ENCODE measurements around the gene PFDN6. TPM values are rescaled to one million over a fixed set of nuclear protein-coding genes. Genes with fewer than 3 reads are reported as not detected.

Gene PFDN6
- total and polyA plus RNA-seq, 10 of the 15 experiments (the other 5 are each of a cell fraction or from before 2014, with no cell fraction given), result 3.1 to 168 (median 82.6) TPM

DNA sequence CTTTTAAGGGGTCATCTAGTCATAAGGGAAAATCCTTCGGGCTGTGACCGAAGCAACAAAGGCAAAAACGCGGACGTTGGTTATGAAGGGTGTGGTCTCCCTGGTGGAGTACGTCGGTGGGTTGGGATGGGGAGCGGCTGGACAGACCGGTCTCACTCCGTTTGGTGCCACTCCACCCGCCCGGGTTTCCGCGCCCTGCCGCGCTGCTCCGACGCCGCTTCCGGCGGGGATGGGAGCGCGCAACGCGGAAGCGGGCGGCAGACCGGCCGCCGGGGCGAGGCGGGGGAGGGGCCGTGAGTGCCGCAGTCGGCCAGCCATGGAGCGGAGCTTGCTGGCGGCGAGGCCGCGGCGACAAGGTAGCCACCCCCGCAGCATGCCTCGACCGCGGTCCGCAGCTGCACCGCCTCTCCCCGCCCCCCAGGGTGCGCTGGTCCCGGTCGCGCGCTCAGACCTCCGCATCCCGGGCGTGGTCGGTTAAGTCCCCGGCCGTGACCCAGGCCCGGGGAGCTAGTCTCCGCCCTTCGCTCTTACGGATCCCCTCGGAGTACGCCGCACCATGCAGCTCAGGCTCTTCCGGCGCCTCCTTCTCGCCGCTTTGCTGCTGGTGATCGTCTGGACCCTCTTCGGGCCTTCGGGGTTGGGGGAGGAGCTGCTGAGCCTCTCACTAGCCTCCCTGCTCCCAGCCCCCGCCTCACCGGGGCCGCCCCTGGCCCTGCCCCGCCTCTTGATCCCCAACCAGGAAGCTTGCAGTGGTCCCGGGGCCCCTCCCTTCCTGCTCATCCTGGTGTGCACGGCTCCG, 12.3 kb upstream of the PFDN6 start, which contains the start of gene B3GALT4 (continued):
- TF ChIP-seq YBX1 (IDR thresholded peaks at IDR 0.05) (no peak), TCF12 (IDR thresholded peaks at IDR 0.05; ENCODE audit: low read depth, low read length) (peak; percentile 49; the same call in 1 of the 2 replicates), ESRRA (IDR thresholded peaks at IDR 0.05; ENCODE audit: low read length) (0 out of 2 replicates have a peak, but pooled peaks have one; percentile 26), JUND (IDR thresholded peaks at IDR 0.05; ENCODE audit: low read depth, low read length) (0 out of 2 replicates have a peak, but pooled peaks have one; percentile 21), ZBTB4 (CRISPR knock-in tag; IDR thresholded peaks at IDR 0.05) (peak; percentile 73), BCL3 (IDR thresholded peaks at IDR 0.05; ENCODE audit: borderline replicate concordance, insufficient read depth, low read depth, low read length, poor library complexity, severe bottlenecking) (peak; percentile 98), WRNIP1 (IDR thresholded peaks at IDR 0.05; ENCODE audit: borderline replicate concordance, low read depth, low read length) (no peak), SP1 (IDR thresholded peaks at IDR 0.05; ENCODE audit: low read depth, low read length) (peak; percentile 20), HDGF (IDR thresholded peaks at IDR 0.05) (peak; percentile 51), EED (IDR thresholded peaks at IDR 0.05; ENCODE audit: low read depth) (0 out of 2 replicates have a peak, but pooled peaks have one; percentile 8), TAF1 (IDR thresholded peaks at IDR 0.05; ENCODE audit: borderline replicate concordance, low read depth, low read length) (peak; percentile 70; the same call in 1 of the 2 replicates), RBBP5 (conservative IDR thresholded peaks at IDR 0.05) (no peak), TCF7 (IDR thresholded peaks at IDR 0.05; ENCODE audit: borderline replicate concordance) (no peak), KAT2A (conservative IDR thresholded peaks at IDR 0.05; ENCODE audit: control insufficient read depth, low read depth, low read length) (no peak), NFIC (IDR thresholded peaks at IDR 0.05; ENCODE audit: low read depth, low read length) (no peak), GABPA (IDR thresholded peaks at IDR 0.05; ENCODE audit: low read depth) (no peak), YY1 (IDR thresholded peaks at IDR 0.05; ENCODE audit: low read depth, low read length) (peak; percentile 73), POU2F2 (IDR thresholded peaks at IDR 0.05; ENCODE audit: borderline replicate concordance, low read depth, low read length) (peak; percentile 48; the same call in 2 of the 3 replicates), LARP7 (IDR thresholded peaks at IDR 0.05) (peak; percentile 99), CREM (IDR thresholded peaks at IDR 0.05; ENCODE audit: low read depth) (peak; percentile 58), NFYB (IDR thresholded peaks at IDR 0.05; ENCODE audit: insufficient read depth, low read depth, low read length) (no peak), CHD4 (IDR thresholded peaks at IDR 0.05) (no peak), SUPT20H (IDR thresholded peaks at IDR 0.05; ENCODE audit: borderline replicate concordance, control insufficient read depth, low read depth, low read length) (no peak), PAX5 (IDR thresholded peaks at IDR 0.05; ENCODE audit: borderline replicate concordance, low read depth, low read length) (peak; percentile 89; the same call in 1 of the 2 replicates), CBX5 (IDR thresholded peaks at IDR 0.05; ENCODE audit: low read depth) (no peak), NR2C2 (IDR thresholded peaks at IDR 0.05; ENCODE audit: borderline replicate concordance, control insufficient read depth, insufficient read length, low read depth) (no peak)
- TF ChIP-seq, protein P1, sequence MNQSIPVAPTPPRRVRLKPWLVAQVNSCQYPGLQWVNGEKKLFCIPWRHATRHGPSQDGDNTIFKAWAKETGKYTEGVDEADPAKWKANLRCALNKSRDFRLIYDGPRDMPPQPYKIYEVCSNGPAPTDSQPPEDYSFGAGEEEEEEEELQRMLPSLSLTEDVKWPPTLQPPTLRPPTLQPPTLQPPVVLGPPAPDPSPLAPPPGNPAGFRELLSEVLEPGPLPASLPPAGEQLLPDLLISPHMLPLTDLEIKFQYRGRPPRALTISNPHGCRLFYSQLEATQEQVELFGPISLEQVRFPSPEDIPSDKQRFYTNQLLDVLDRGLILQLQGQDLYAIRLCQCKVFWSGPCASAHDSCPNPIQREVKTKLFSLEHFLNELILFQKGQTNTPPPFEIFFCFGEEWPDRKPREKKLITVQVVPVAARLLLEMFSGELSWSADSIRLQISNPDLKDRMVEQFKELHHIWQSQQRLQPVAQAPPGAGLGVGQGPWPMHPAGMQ (IDR thresholded peaks at IDR 0.05; ENCODE audit: borderline replicate concordance), result no peak
